ENCODE measurements around the gene HPSE2.

The HPSE2 gene

GRCh38 chr10:98831391-98831790 is 404.3 kb downstream of the HPSE2 start:
- DNase-seq: no peak

- no peak for DNase-seq
These were observed 409.9 kb downstream of the HPSE2 start for GRCh38 chr10:98825741-98826140.

GRCh38 chr10:98817396-98817795 is 418.3 kb downstream of the HPSE2 start:
- DNase-seq: no peak

- DNase-seq: no peak
These were observed 420.4 kb downstream of the HPSE2 start for GRCh38 chr10:98815039-98815885.

- no peak for DNase-seq
These were observed 421.2 kb downstream of the HPSE2 start for GRCh38 chr10:98814470-98814869.

GRCh38 chr10:98808282-98808892 is 427.3 kb downstream of the HPSE2 start:
- no peak for DNase-seq

- no peak for DNase-seq
These were observed 435.4 kb downstream of the HPSE2 start for GRCh38 chr10:98800263-98800662.

GRCh38 chr10:98795467-98795866 is 440.2 kb downstream of the HPSE2 start:
- no peak for DNase-seq

- DNase-seq: peak; percentile 7
These were observed 444.8 kb downstream of the HPSE2 start for GRCh38 chr10:98790817-98791216.

GRCh38 chr10:98778277-98778759 is 457.3 kb downstream of the HPSE2 start:
- no peak for DNase-seq

GRCh38 chr10:98758463-98758862 is 477.2 kb downstream of the HPSE2 start:
- DNase-seq: no peak

GRCh38 chr10:98748298-98748697 is 487.4 kb downstream of the HPSE2 start:
- DNase-seq: peak; percentile 67

GRCh38 chr10:98745645-98746044 is 490.0 kb downstream of the HPSE2 start:
- DNase-seq: peak; percentile 2

GRCh38 chr10:98720551-98720950 is 515.1 kb downstream of the HPSE2 start:
- no peak for DNase-seq

- no peak for DNase-seq
These were observed 522.1 kb downstream of the HPSE2 start for GRCh38 chr10:98713586-98713985.

- DNase-seq: peak; percentile 93
These were observed 539.1 kb downstream of the HPSE2 start for GRCh38 chr10:98696516-98696915.

- no peak for DNase-seq
These were observed 540.8 kb downstream of the HPSE2 start for GRCh38 chr10:98694883-98695282.

GRCh38 chr10:98694014-98694413 is 541.6 kb downstream of the HPSE2 start:
- DNase-seq: no peak

- no peak for DNase-seq
These were observed 548.0 kb downstream of the HPSE2 start for GRCh38 chr10:98687685-98688084.

- no peak for DNase-seq
These were observed 551.4 kb downstream of the HPSE2 start for GRCh38 chr10:98684019-98684899.

GRCh38 chr10:98676895-98677294 is 558.8 kb downstream of the HPSE2 start:
- DNase-seq: no peak

GRCh38 chr10:98675902-98676301 is 559.8 kb downstream of the HPSE2 start:
- no peak for DNase-seq

- no peak for DNase-seq
These were observed 562.4 kb downstream of the HPSE2 start for GRCh38 chr10:98673171-98673782.

Measured in NCI-H82 (cell line).